Measurements from ENCODE around the gene ZBTB7C.

DNA sequence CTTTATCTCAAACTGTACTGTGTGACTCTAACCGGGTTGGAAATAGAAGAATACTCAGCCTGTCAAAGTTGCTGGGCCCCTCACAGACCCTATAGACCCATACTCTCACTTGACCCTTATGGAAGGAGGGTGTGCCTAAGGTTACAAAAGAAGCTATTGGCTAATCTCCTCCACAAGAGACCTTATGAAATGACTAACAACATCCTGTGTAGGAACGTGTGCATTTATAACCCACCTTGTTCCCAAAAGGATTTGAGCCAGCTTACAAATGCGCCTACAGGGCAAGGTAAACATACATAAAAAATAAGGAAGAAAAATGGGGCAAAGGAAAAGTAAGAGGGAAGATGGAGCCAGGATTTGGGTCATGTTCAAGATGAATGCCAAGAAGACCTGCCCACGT lies 253.3 kb downstream of the ZBTB7C start:
- TF ChIP-seq, protein P1, sequence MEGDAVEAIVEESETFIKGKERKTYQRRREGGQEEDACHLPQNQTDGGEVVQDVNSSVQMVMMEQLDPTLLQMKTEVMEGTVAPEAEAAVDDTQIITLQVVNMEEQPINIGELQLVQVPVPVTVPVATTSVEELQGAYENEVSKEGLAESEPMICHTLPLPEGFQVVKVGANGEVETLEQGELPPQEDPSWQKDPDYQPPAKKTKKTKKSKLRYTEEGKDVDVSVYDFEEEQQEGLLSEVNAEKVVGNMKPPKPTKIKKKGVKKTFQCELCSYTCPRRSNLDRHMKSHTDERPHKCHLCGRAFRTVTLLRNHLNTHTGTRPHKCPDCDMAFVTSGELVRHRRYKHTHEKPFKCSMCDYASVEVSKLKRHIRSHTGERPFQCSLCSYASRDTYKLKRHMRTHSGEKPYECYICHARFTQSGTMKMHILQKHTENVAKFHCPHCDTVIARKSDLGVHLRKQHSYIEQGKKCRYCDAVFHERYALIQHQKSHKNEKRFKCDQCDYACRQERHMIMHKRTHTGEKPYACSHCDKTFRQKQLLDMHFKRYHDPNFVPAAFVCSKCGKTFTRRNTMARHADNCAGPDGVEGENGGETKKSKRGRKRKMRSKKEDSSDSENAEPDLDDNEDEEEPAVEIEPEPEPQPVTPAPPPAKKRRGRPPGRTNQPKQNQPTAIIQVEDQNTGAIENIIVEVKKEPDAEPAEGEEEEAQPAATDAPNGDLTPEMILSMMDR (IDR thresholded peaks at IDR 0.05) = no peak
- TF ChIP-seq POLR2AphosphoS5 (IDR thresholded peaks at IDR 0.05) = no peak
- no peak for TF ChIP-seq POLR2A (IDR thresholded peaks at IDR 0.05)
